HCT116 (cell line): ENCODE data around the gene MON1B. TPM values are rescaled to one million over a fixed set of nuclear protein-coding genes. Genes with fewer than 3 reads are reported as not detected.

Experiments
- ATAC-seq: fragments of 200-7000 bp; cut with Tn5 transposase; 2 replicates; pipeline ENCODE4 v1.9.1; 2020; ENCODE audit warnings: mild to moderate bottlenecking, moderate library complexity
- BruUV-seq: library from RNA; stranded (reverse); fragments of 400-500 nt; replicated peaks from 2 replicates; lab custom pipeline; 2021; lab: Mats Ljungman, UMichigan
- CTCF ChIA-PET: fragments of 300-600 bp; sonication (Branson Sonifier 250); formaldehyde crosslinking; loops from one replicate; lab custom pipeline; 2021; ENCODE audit warnings: antibody characterized with exemption; lab: Charles Lee
- POLR2A ChIA-PET: fragments of 300-600, 350-600 bp; sonication (Branson Sonifier 250); formaldehyde crosslinking; loops from one replicate; lab custom pipeline; 2021; ENCODE audit warnings: antibody characterized with exemption; lab: Charles Lee
- RAD21 ChIA-PET, 2 experiments: fragments of 300-600 bp; sonication (Branson Sonifier 250); formaldehyde crosslinking; loops; one replicate each; lab custom pipeline; 2023; ENCODE audit warnings: low total read pairs in 2 of 2; ENCODE audit not compliant: uncharacterized antibody in 2 of 2, unreplicated experiment in 2 of 2, low non-redundant PET in 1 of 2; lab: Charles Lee
- DNase-seq: peaks from one replicate; pipeline ENCODE4 v3.0.0-alpha.2; 2010; ENCODE audit warnings: low read depth, low spot score
- H2AFZ ChIP-seq: fragments of 200-600 bp; shearing (Covaris generic), sonication (generic); 2 replicates; pipeline ENCODE4 v1.6.1; 2017; ENCODE audit warnings: low read depth, mixed run types, mixed read lengths, antibody characterized with exemption, low read length; ENCODE audit not compliant: poor library complexity, severe bottlenecking
- H3K27ac ChIP-seq: 2 replicates; pipeline ENCODE4 v1.5.1; 2012; ENCODE audit warnings: low read depth, low read length
- H3K27me3 ChIP-seq: fragments of 200-600 bp; sonication (generic); 2 replicates; pipeline ENCODE4 v1.6.1; 2016; ENCODE audit warnings: mixed run types, low read length, mixed read lengths; ENCODE audit not compliant: insufficient read depth
- H3K36me3 ChIP-seq, 2 experiments: fragments of 200-500 bp in 1 of 2; fragments of 200-600 bp in 1 of 2; sonication (Bioruptor generic) in 1 of 2; sonication (generic) in 1 of 2; 2 replicates each; pipeline versions ENCODE4 v1.5.1 to v1.6.1; 2014 to 2016; ENCODE audit warnings: low read length in 2 of 2, inconsistent platforms in 1 of 2, mixed read lengths in 1 of 2, mixed run types in 1 of 2; ENCODE audit not compliant: insufficient read depth in 2 of 2, control insufficient read depth in 1 of 2
- H3K4me1 ChIP-seq, 2 experiments: fragments of 200-600 bp in 1 of 2; sonication (generic) in 1 of 2; 2 replicates each; pipeline versions ENCODE4 v1.5.1 to v1.6.1; 2012 to 2017; ENCODE audit warnings: low read length in 2 of 2, inconsistent platforms in 1 of 2, mild to moderate bottlenecking in 1 of 2, mixed read lengths in 1 of 2, mixed run types in 1 of 2, moderate library complexity in 1 of 2; ENCODE audit not compliant: insufficient read depth in 2 of 2, control insufficient read depth in 1 of 2
- H3K4me2 ChIP-seq: fragments of 200-600 bp; sonication (generic); 2 replicates; pipeline ENCODE4 v1.6.1; 2017; ENCODE audit warnings: mixed run types, low read length, mixed read lengths
- H3K4me3 ChIP-seq, 2 experiments: fragments of 200-600 bp in 1 of 2; sonication (generic) in 1 of 2; replicated peaks in 1 of 2; 2 replicates each; pipeline ENCODE4 v1.5.1; 2011 to 2016; ENCODE audit warnings: low read length in 2 of 2, control low read depth in 1 of 2, low read depth in 1 of 2, mild to moderate bottlenecking in 1 of 2, mixed read lengths in 1 of 2, mixed run types in 1 of 2
- H3K79me2 ChIP-seq: fragments of 200-600 bp; sonication (generic); 2 replicates; pipeline ENCODE4 v1.6.1; 2017; ENCODE audit warnings: mild to moderate bottlenecking, mixed run types, low read length, moderate library complexity, mixed read lengths; ENCODE audit not compliant: insufficient read depth
- H3K9ac ChIP-seq: fragments of 200-600 bp; sonication (generic); 2 replicates; pipeline ENCODE4 v1.6.1; 2016; ENCODE audit warnings: low read length, mixed read lengths
- H3K9me2 ChIP-seq: fragments of 200-600 bp; sonication (generic), shearing (Covaris generic); 2 replicates; pipeline ENCODE4 v1.6.1; 2017; ENCODE audit warnings: mixed run types, mild to moderate bottlenecking, moderate library complexity; ENCODE audit not compliant: insufficient read depth
- H3K9me3 ChIP-seq, 2 experiments: fragments of 200-500 bp in 1 of 2; fragments of 200-600 bp in 1 of 2; sonication (Bioruptor generic) in 1 of 2; sonication (generic) in 1 of 2; 2 replicates each; pipeline ENCODE4 v1.6.1; 2014 to 2017; ENCODE audit warnings: low read length in 2 of 2, mixed read lengths in 2 of 2, inconsistent platforms in 1 of 2, low read depth in 1 of 2, mild to moderate bottlenecking in 1 of 2, mixed run types in 1 of 2, moderate library complexity in 1 of 2; ENCODE audit not compliant: control insufficient read depth in 1 of 2, insufficient read depth in 1 of 2
- H4K20me1 ChIP-seq: fragments of 200-600 bp; sonication (generic), shearing (Covaris generic); 2 replicates; pipeline ENCODE4 v1.6.1; 2017; ENCODE audit warnings: mixed run types, mild to moderate bottlenecking, moderate library complexity; ENCODE audit not compliant: insufficient read depth
- CEBPB ChIP-seq: IDR thresholded peaks from 2 replicates; pipeline ENCODE4 v1.6.1; 2012; ENCODE audit warnings: low read depth
- EGR1 ChIP-seq: IDR thresholded peaks from 2 replicates; pipeline ENCODE4 v1.6.1; 2012; ENCODE audit warnings: low read depth
- ELF1 ChIP-seq: IDR thresholded peaks from 2 replicates; pipeline ENCODE4 v1.6.1; 2012; ENCODE audit warnings: low read depth, borderline replicate concordance
- EZH2phosphoT487 ChIP-seq: fragments of 200-600 bp; IDR thresholded peaks from 2 replicates; pipeline ENCODE4 v1.6.1; 2018; ENCODE audit warnings: antibody characterized with exemption, borderline replicate concordance
- FOSL1 ChIP-seq: IDR thresholded peaks from 2 replicates; pipeline ENCODE4 v1.6.1; 2012; ENCODE audit warnings: low read depth
- JUND ChIP-seq: IDR thresholded peaks from 2 replicates; pipeline ENCODE4 v1.6.1; 2012
- POLR2AphosphoS5 ChIP-seq: IDR thresholded peaks from 2 replicates; pipeline ENCODE4 v1.6.1; 2011; ENCODE audit warnings: mild to moderate bottlenecking, low read depth, low read length, moderate library complexity
- SIN3A ChIP-seq: IDR thresholded peaks from 2 replicates; pipeline ENCODE4 v1.6.1; 2012; ENCODE audit warnings: low read depth
- SP1 ChIP-seq: IDR thresholded peaks from 2 replicates; pipeline ENCODE4 v1.6.1; 2012; ENCODE audit warnings: low read depth
- SRF ChIP-seq: IDR thresholded peaks from 2 replicates; pipeline ENCODE4 v1.6.1; 2012; ENCODE audit warnings: low read depth
- TCF7L2 ChIP-seq: IDR thresholded peaks from 2 replicates; pipeline ENCODE4 v1.7.0; 2011; ENCODE audit warnings: borderline replicate concordance, inconsistent platforms; ENCODE audit not compliant: insufficient read depth, insufficient read length; ENCODE audit errors: extremely low read depth
- ZNF274 ChIP-seq: fragments of 200-500 bp; sonication (Bioruptor generic); IDR thresholded peaks from 2 replicates; pipeline ENCODE4 v1.6.1; 2014; ENCODE audit warnings: mild to moderate bottlenecking, low read depth, low read length, inconsistent platforms
- intact Hi-C: fragments of 100-400 bp; cut with micrococcal nuclease; formaldehyde crosslinking; loops from 2 replicates; pipeline ENCODE4 v1.10.0; 2022
- total RNA-seq: library from RNA; stranded (reverse); gene quantifications from one replicate; pipeline ENCODE4 v1.2.1, GENCODE V29; 2021; ENCODE audit not compliant: unreplicated experiment
- TF ChIP-seq, protein P1 (sequence below), 3 experiments: fragments of 200-600 bp in 1 of 3; sonication (generic) in 1 of 3; IDR thresholded peaks in 2 of 3; conservative IDR thresholded peaks in 1 of 3; 2 replicates each; pipeline ENCODE4 v1.5.1; 2012 to 2017; ENCODE audit warnings: low read depth in 2 of 3, low read length in 2 of 3, antibody characterized with exemption in 1 of 3, borderline replicate concordance in 1 of 3, control low read depth in 1 of 3, mild to moderate bottlenecking in 1 of 3, mixed read lengths in 1 of 3, mixed run types in 1 of 3, moderate library complexity in 1 of 3; ENCODE audit not compliant: insufficient read depth in 1 of 3
- TF ChIP-seq, protein P2 (sequence below): IDR thresholded peaks from 2 replicates; pipeline ENCODE4 v1.6.1; 2011; ENCODE audit warnings: mild to moderate bottlenecking, low read length, moderate library complexity; ENCODE audit not compliant: insufficient replicate concordance; ENCODE audit errors: extremely low read depth
- TF ChIP-seq, protein P3 (sequence below): IDR thresholded peaks from 2 replicates; pipeline ENCODE4 v1.6.1; 2012; ENCODE audit warnings: low read depth
- TF ChIP-seq, protein P4 (sequence below): IDR thresholded peaks from 2 replicates; pipeline ENCODE4 v1.6.1; 2012

MON1B gene
- total RNA-seq, 1 experiment from 2014 or later: 34.7 TPM

DNA sequence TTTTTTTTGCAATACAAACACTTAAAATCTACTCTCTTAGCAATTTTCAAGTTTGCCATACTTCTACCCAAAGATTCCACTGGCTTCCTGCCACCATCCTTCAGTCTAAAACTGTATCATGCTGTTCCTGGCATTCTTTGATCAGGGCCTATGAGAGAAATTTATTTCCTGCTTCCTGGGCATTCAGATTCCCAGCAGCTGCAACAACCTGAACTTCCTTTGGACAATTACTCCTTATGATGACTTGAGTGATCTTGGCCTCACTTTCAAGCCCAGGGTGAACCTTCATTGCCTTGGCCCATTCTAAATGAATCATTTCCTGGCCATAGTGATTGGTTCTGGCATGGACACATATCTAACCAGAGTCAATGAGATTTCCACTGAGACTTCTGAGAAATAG lies 18.0 kb upstream of the MON1B start:
- no peaks in the 10 kb centered on the region for H3K36me3 ChIP-seq
- DNase-seq (no peak), ATAC-seq (no peak)
- ChIA-PET POLR2A (no interaction called here), CTCF (no interaction called here), RAD21 (no interaction called here)
- H3K79me2 ChIP-seq: no peaks in the 10 kb centered on the region
- H3K9me2 ChIP-seq: no peaks in the 10 kb centered on the region
- no peak overlapping the region for H3K9ac ChIP-seq
- no peak overlapping the region for H2AFZ ChIP-seq
- H3K27ac ChIP-seq: no peak overlapping the region
- intact Hi-C loops: loop anchor here (5.0 kb wide), 2 partner anchors 1371 to 1531 kb away; no protein-coding TSS in a partner anchor
- no peaks in the 10 kb centered on the region for H3K4me1 ChIP-seq
- peaks cover 1% of the 10 kb centered on the region; the same call in 1 of the 2 replicates for H3K27me3 ChIP-seq
- TF ChIP-seq, protein P1, sequence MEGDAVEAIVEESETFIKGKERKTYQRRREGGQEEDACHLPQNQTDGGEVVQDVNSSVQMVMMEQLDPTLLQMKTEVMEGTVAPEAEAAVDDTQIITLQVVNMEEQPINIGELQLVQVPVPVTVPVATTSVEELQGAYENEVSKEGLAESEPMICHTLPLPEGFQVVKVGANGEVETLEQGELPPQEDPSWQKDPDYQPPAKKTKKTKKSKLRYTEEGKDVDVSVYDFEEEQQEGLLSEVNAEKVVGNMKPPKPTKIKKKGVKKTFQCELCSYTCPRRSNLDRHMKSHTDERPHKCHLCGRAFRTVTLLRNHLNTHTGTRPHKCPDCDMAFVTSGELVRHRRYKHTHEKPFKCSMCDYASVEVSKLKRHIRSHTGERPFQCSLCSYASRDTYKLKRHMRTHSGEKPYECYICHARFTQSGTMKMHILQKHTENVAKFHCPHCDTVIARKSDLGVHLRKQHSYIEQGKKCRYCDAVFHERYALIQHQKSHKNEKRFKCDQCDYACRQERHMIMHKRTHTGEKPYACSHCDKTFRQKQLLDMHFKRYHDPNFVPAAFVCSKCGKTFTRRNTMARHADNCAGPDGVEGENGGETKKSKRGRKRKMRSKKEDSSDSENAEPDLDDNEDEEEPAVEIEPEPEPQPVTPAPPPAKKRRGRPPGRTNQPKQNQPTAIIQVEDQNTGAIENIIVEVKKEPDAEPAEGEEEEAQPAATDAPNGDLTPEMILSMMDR (IDR thresholded peaks at IDR 0.05 in 2 of 3, conservative IDR thresholded peaks at IDR 0.05 in 1 of 3; ENCODE audit: borderline replicate concordance in 1 of 3, insufficient read depth in 1 of 3, low read depth in 2 of 3, low read length in 2 of 3): no peak
- TF ChIP-seq CEBPB: no peak
- TF ChIP-seq TCF7L2: no peak
- TF ChIP-seq SRF: no peak
- TF ChIP-seq, protein P2, sequence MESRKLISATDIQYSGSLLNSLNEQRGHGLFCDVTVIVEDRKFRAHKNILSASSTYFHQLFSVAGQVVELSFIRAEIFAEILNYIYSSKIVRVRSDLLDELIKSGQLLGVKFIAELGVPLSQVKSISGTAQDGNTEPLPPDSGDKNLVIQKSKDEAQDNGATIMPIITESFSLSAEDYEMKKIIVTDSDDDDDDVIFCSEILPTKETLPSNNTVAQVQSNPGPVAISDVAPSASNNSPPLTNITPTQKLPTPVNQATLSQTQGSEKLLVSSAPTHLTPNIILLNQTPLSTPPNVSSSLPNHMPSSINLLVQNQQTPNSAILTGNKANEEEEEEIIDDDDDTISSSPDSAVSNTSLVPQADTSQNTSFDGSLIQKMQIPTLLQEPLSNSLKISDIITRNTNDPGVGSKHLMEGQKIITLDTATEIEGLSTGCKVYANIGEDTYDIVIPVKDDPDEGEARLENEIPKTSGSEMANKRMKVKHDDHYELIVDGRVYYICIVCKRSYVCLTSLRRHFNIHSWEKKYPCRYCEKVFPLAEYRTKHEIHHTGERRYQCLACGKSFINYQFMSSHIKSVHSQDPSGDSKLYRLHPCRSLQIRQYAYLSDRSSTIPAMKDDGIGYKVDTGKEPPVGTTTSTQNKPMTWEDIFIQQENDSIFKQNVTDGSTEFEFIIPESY: no peak
- no peak for TF ChIP-seq ELF1
- no peak for TF ChIP-seq POLR2AphosphoS5
- TF ChIP-seq, protein P3, sequence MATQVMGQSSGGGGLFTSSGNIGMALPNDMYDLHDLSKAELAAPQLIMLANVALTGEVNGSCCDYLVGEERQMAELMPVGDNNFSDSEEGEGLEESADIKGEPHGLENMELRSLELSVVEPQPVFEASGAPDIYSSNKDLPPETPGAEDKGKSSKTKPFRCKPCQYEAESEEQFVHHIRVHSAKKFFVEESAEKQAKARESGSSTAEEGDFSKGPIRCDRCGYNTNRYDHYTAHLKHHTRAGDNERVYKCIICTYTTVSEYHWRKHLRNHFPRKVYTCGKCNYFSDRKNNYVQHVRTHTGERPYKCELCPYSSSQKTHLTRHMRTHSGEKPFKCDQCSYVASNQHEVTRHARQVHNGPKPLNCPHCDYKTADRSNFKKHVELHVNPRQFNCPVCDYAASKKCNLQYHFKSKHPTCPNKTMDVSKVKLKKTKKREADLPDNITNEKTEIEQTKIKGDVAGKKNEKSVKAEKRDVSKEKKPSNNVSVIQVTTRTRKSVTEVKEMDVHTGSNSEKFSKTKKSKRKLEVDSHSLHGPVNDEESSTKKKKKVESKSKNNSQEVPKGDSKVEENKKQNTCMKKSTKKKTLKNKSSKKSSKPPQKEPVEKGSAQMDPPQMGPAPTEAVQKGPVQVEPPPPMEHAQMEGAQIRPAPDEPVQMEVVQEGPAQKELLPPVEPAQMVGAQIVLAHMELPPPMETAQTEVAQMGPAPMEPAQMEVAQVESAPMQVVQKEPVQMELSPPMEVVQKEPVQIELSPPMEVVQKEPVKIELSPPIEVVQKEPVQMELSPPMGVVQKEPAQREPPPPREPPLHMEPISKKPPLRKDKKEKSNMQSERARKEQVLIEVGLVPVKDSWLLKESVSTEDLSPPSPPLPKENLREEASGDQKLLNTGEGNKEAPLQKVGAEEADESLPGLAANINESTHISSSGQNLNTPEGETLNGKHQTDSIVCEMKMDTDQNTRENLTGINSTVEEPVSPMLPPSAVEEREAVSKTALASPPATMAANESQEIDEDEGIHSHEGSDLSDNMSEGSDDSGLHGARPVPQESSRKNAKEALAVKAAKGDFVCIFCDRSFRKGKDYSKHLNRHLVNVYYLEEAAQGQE: no peak
- TF ChIP-seq ZNF274: no peak
- TF ChIP-seq SP1: no peak
- TF ChIP-seq EGR1: no peak
- TF ChIP-seq, protein P4, sequence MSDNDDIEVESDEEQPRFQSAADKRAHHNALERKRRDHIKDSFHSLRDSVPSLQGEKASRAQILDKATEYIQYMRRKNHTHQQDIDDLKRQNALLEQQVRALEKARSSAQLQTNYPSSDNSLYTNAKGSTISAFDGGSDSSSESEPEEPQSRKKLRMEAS: no peak
- TF ChIP-seq FOSL1: no peak
- TF ChIP-seq JUND: no peak
- TF ChIP-seq SIN3A: no peak
- TF ChIP-seq EZH2phosphoT487: no peak
- H3K4me2 ChIP-seq: no peak overlapping the region
- H4K20me1 ChIP-seq: no peaks in the 10 kb centered on the region
- no peaks in the 10 kb centered on the region for H3K9me3 ChIP-seq
- no TSS peak for BruUV-seq
- H3K4me3 ChIP-seq: no peak overlapping the region
